ENCODE data around the gene CFAP161.
"Not testable (repeated sequence)": the region's sequence is repeated elsewhere in the genome, so short reads cannot be mapped to it uniquely, and the experiment has no call there.

The CFAP161 gene

GRCh38 chr15:81108427-81108826, 25.6 kb upstream of the CFAP161 start:
- DNase-seq: peak; percentile 6

DNA sequence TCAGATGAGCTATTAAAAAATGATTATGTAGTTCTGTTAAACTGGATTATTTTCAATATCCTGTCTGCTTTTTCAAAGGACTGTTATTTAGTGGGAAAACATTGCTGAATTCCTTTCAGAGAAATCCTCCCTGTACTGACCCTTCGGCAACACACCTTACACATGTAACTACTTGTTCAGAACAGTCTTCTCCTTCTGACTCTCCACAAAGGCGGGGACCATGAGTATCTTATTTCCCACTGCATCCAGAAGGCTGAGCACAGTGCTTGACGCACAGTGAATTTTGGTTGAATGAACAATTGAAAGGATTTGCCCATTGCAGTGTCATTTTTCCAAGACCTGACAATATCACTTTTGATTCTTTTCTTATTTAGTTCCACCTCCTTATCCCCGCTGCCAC, 23.1 kb upstream of the CFAP161 start:
- DNase-seq: no peak

DNA sequence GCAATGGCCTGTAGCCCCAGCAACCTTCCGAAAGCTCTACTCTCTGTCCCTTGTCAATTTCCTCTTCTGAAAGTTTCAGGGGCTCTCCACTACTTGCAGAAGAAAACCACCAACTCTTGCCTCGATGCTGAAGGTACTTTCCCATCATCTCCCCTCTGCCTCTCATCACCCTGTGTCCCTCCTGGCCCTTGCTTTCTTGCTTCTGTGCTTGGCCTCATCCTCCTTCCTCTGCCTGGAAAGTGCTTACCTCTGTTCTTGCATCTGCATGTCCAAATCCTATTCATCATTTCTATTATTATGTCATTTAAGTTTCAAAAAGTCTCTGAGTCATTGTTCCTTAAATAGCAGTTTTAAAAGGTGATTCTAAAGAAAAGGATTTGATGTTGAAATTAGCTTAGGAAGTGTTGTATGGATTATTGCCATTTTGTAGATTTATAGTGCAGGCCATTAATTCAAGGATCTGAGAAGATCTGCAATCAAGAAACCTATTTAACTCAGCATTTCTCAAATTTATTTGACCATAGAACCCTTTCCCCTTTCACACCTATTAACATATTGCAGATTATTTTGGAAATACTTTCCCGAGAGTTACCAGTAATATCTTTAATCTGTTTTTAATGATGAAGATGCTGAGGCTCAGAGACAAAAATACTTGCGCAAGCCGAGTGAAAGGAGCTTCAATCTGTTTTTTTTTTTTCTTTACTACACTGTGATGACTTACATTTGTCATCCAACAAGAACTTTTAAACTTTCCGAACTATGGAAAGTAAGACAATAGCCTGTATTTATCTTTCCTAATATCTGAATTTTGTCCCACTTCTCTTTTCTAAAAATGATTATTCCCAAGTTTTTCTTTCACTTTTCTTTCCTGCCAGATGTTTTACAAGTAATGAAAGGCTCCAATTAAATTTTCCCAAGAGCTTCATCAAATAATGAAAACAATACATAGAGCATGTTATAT, 22.3 kb upstream of the CFAP161 start:
- peak; percentile 16 for DNase-seq

GRCh38 chr15:81113204-81113657, 20.8 kb upstream of the CFAP161 start:
- DNase-seq: no peak

- no peak for DNase-seq
Observed at GRCh38 chr15:81113861-81114291, 20.2 kb upstream of the CFAP161 start.

GRCh38 chr15:81115054-81115939, 18.8 kb upstream of the CFAP161 start:
- DNase-seq: no peak

DNA sequence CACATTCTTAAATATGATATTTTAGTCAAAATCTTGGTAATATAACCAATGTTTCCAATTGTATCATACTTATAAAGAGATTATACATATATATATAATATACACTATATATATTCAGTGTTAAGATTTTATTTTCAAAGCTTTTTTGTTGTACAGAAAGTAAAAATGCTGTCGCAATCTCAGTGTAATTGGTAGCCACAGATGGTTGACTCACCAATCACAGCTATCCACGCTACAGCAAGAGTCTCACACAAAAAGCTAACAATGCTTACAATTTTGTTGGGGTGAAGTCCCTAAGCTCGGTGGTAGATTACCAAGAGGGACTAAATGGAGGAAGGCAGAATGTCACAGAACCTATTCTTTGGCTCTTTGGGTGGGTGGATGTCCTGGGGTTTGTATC, 16.9 kb upstream of the CFAP161 start:
- no peak for DNase-seq

GRCh38 chr15:81117581-81117980, 16.5 kb upstream of the CFAP161 start:
- DNase-seq: no peak

DNA sequence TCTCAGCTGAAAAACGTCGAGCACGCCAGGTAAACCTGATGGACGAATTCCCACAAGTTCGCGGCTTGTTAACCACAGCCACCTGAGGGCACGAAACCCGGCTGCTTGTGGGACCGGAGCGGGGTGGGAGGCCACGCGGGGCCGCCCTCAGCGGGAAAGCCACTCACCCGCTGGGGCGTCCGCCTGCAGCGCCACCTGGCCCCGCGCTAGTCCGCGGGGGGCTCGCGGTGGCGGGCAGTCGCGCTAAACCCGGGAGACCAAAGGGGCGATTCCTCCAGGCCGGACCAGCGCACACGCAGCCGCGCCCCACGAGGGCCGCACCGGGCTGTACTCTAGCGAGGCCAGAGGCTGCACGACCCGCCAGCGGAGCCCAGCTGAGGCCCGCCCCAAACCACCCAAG, 15.7 kb upstream of the CFAP161 start:
- DNase-seq: no peak

- no peak for DNase-seq
Observed at GRCh38 chr15:81120069-81120468, 14.0 kb upstream of the CFAP161 start.

GRCh38 chr15:81126892-81127291, 7.2 kb upstream of the CFAP161 start:
- no peak for DNase-seq

GRCh38 chr15:81141478-81141877, 7.4 kb downstream of the CFAP161 start:
- not testable (repeated sequence) for DNase-seq

DNA sequence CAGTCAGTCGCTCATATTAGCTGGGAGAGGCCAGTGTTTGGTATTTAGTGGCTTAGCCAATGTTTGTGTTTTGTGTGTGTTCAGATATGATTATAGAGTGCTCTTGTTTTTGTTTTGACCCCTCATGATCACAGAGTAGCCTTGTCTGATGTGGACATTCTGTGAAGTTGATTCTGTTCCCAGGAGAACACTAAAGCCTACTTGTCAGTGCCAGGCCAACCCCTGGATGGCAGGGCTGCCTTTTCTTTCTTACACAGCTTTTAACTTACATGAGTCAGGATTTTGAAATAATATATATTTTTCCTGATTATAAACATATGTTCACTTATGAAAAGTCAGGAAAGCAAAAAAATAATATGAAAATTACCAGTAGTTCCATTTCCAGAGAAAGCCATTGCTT, 11.9 kb downstream of the CFAP161 start:
- no peak for DNase-seq

DNA sequence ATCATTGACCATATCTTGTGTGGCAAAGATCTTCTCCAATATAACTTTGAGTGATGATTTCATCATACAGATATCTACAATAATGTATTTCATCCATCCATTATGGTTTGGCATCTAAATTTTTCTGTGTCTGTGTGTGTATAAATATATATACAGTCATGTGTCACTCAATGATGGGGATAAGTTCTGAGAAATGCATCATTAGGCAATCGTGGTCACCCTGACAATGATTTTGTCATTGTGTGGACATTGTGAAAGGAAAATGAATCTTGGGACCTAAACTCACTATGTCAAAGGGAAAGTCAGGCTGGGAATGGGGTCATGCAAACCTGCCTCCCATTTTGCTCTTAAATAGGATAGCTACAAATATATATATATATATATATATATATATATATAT, 12.4 kb downstream of the CFAP161 start:
- DNase-seq: no peak

- DNase-seq: no peak
Observed at GRCh38 chr15:81151389-81151788, 17.3 kb downstream of the CFAP161 start.

- DNase-seq: no peak
Observed at GRCh38 chr15:81152339-81152738, 18.3 kb downstream of the CFAP161 start.

- DNase-seq: no peak
Observed at GRCh38 chr15:81152799-81153198, 18.7 kb downstream of the CFAP161 start.

DNA sequence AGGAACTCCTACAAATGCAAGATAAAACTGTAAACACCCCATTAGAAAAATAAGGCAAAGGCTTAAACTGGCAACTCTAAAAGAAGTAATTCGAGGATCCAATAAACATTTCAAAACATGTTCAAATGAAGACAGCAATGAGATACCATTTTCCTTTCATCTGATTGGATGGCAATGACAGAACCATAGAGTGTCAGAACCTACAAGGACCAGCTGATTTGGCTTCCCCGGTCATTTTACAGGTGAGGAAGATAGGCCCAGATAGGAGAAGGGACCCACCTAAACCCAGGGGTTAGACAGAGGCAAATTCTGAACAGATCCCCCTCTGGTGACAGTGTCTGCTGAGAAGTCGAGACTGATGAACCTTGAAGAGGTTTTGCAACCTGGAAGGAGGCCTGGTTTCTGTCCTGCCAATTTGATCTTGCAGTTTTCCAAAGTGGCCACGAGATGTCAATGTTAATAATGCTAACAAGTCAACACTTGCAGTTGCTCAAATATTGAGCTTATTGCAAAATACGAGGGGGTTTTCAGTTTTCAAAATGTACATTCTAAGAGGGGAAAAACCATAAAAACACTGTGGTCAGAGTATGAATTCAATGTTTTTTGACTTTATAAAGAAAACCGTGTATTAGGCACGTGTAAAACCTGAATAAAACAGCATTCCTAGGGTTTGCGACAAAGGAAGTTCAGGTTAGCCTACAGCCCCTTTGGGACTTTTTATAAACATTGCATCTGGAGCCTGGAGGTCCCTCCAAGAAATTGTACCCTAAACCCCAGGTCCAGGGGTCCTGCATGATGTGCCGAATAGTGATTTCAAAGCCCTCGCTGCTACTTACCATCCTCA, 21.5 kb downstream of the CFAP161 start:
- peak; percentile 24 for DNase-seq

- DNase-seq: no peak
Observed at GRCh38 chr15:81156324-81156723, 22.3 kb downstream of the CFAP161 start.

GRCh38 chr15:81157195-81157938, 23.3 kb downstream of the CFAP161 start:
- DNase-seq: no peak

DNA sequence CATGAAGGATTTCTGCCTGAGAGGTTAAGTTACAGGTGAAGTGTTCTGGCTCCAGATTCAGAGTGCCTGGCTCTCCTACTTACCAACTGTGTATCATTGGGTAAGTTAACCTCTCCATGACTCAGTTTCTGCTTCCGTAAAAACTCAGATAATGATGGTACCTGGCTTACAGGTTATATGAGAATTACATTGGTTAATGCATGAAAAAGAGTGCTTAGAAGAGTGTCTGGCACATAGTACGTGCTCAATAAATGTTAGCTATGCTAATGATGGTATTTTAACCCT, 23.8 kb downstream of the CFAP161 start:
- DNase-seq: no peak

DNA sequence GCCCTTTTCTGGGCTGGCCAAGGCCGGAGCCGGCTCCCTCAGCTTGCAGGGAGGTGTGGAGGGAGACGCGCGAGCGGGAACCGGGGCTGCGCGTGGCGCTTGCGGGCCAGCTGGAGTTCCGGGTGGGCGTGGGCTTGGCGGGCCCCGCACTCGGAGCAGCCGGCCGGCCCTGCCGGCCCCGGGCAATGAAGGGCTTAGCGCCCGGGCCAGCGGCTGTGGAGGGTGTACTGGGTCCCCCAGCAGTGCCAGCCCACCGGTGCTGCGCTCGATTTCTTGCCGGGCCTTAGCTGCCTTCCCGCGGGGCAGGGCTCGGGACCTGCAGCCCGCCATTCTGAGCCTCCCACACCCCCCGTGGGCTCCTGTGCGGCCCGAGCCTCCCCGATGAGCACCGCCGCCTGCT, 24.5 kb downstream of the CFAP161 start:
- not testable (repeated sequence) for DNase-seq
